ENCODE measurements around the gene SNRPA. TPM values are rescaled to one million over a fixed set of nuclear protein-coding genes. Genes with fewer than 3 reads are reported as not detected.

Gene SNRPA
- total and polyA plus RNA-seq, 8 donors: 4.9 to 258 (median 58.8) TPM

- Histone ChIP-seq H3K27ac (peak overlapping the region; percentile 29 to 99 (median 97)), H3K36me3 (peaks cover 11 to 26% (median 19%) of the 10 kb centered on the region in 4 donors), H3K4me3 (peak overlapping the region; percentile 86 to 98 (median 92)), H3K27me3 (no peaks in the 10 kb centered on the region), H3K9me3 (no peaks in the 10 kb centered on the region), H3K4me1 (peaks cover 67 to 73% (median 69%) of the 10 kb centered on the region in 4 donors)
- peak in 1 of 2 donors; percentile 14 for DNase-seq
- intact Hi-C loops (cut with DNase I; ENCODE audit: low total_unique reads): no loop called here
- whole genome bisulfite sequencing, 5 donors: 83 to 84% (median 83%) methylated on average over 12 to 27 of the region's 27 CpGs
- no peak for TF ChIP-seq EP300 (IDR thresholded peaks at IDR 0.05)
Observed at GRCh38 chr19:40800997-40801377, 50.0 kb downstream of the SNRPA start.

- DNase-seq: peak in 1 of 2 donors; percentile 9
- Histone ChIP-seq H3K4me3 (peak overlapping the region; percentile 86 to 98 (median 92)), H3K9me3 (no peaks in the 10 kb centered on the region), H3K4me1 (peaks cover 74 to 80% (median 76%) of the 10 kb centered on the region in 4 donors), H3K36me3 (peaks cover 9 to 21% (median 16%) of the 10 kb centered on the region in 4 donors), H3K27ac (peak overlapping the region; percentile 81 to 99 (median 97)), H3K27me3 (no peaks in the 10 kb centered on the region)
- intact Hi-C loops (cut with DNase I; ENCODE audit: low total_unique reads): no loop called here
- WGBS, 5 donors: 33 to 45% (median 43%) methylated on average over 11 to 13 of the region's 13 CpGs
- TF ChIP-seq EP300 (IDR thresholded peaks at IDR 0.05) (no peak), POLR2AphosphoS5 (IDR thresholded peaks at IDR 0.05) (no peak), CTCF (IDR thresholded peaks at IDR 0.05) (no peak), POLR2A (IDR thresholded peaks at IDR 0.05) (no peak)
Observed at GRCh38 chr19:40801426-40802299, 50.7 kb downstream of the SNRPA start.

DNA sequence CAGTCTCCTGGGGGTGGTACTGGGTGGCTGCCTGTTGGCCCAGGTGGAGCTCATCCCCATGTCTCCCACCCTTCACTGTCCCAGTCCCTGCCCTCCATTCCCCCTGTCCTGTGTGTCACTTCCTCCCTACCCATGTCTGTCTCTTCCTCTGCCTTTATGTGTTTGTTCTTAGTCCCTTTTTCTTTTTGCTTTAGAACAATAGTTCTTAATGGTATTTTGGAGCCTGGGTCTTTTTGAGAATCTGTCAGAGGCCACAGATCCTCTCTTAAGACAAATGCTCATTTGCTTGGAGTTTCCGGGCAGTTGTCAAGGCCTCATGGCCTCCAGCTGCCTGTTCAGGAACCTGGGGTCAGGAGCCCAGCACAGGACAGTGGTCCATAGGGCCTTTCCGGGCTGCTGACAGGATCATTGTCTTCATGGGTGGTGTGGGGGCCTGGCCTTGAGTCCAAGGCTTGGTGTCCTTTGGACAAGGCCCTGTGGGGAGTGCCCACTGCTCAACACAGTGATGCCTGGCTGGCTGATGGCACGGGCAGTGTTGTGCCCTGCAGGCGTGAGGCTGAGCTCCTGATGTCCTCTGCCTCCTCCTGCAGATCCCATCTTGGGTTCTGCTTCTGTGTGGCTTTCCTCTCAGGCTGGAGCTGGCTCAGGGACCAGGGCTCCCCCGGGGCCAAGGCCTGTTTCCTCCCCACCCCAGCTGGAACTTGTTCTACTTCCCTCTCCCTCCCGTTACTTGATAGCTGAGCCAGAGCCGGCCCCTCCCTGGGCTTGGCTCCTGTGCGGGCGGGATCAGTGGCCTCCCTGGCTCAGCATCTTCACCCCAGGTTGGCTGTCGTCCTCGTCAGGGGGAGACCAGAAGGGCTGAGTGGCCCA lies 51.5 kb downstream of the SNRPA start:
- intact Hi-C loops (cut with DNase I; ENCODE audit: low total_unique reads): no loop called here
- 13 to 19% (median 15%) methylated on average over 11 of the region's 11 CpGs for WGBS, 5 donors
- peaks cover 12 to 24% (median 21%) of the 10 kb centered on the region in 4 donors for H3K36me3 ChIP-seq
- H3K9me3 ChIP-seq: no peaks in the 10 kb centered on the region
- peak; percentile 71 to 72 for DNase-seq
- H3K4me1 ChIP-seq: peaks cover 81 to 86% (median 84%) of the 10 kb centered on the region in 4 donors
- TF ChIP-seq POLR2AphosphoS5 (IDR thresholded peaks at IDR 0.05) (peak in 2 of 3 donors; percentile 48 to 61), POLR2A (IDR thresholded peaks at IDR 0.05) (no peak)
- H3K27ac ChIP-seq: peak overlapping the region; percentile 73 to 99 (median 95)
- H3K4me3 ChIP-seq: peak overlapping the region in 3 of 4 donors; percentile 25 to 96 (median 40)
- no peaks in the 10 kb centered on the region for H3K27me3 ChIP-seq

GRCh38 chr19:40803170-40803856 lies 52.3 kb downstream of the SNRPA start:
- peaks cover 75 to 85% (median 83%) of the 10 kb centered on the region in 4 donors for H3K4me1 ChIP-seq
- H3K36me3 ChIP-seq: peaks cover 19 to 32% (median 29%) of the 10 kb centered on the region in 4 donors
- H3K4me3 ChIP-seq: peak overlapping the region in 3 of 4 donors; percentile 25 to 96 (median 40)
- peak overlapping the region; percentile 73 to 99 (median 95) for H3K27ac ChIP-seq
- 30 to 44% (median 34%) methylated on average over 9 of the region's 9 CpGs for WGBS, 5 donors
- no peak for TF ChIP-seq POLR2AphosphoS5 (IDR thresholded peaks at IDR 0.05)
- no peak for TF ChIP-seq EP300 (IDR thresholded peaks at IDR 0.05)
- no peak for TF ChIP-seq CTCF (IDR thresholded peaks at IDR 0.05)
- TF ChIP-seq POLR2A (IDR thresholded peaks at IDR 0.05): no peak
- H3K9me3 ChIP-seq: no peaks in the 10 kb centered on the region
- no peaks in the 10 kb centered on the region for H3K27me3 ChIP-seq
- intact Hi-C loops (cut with DNase I; ENCODE audit: low total_unique reads): no loop called here
- no peak for DNase-seq
